Body of pancreas (tissue), 4 donors: ENCODE results near the gene SIRPA.

Experiments
- POLR2A ChIP-seq, 3 donors: fragments of 450-650 bp; IDR thresholded peaks; one replicate each; pipeline ENCODE4 v1.6.1; 2016; ENCODE audit warnings: antibody characterized with exemption in 3 of 3, mild to moderate bottlenecking in 2 of 3
- TF ChIP-seq, protein P1 (sequence below), 7 experiments: fragments of 450-650 bp in 4 of 7; fragments of 200-600 bp in 3 of 7; sonication (generic) in 3 of 7; IDR thresholded peaks; one replicate each; pipeline ENCODE4 v1.5.1; 2016 to 2019; ENCODE audit warnings: antibody characterized with exemption in 7 of 7

DNA sequence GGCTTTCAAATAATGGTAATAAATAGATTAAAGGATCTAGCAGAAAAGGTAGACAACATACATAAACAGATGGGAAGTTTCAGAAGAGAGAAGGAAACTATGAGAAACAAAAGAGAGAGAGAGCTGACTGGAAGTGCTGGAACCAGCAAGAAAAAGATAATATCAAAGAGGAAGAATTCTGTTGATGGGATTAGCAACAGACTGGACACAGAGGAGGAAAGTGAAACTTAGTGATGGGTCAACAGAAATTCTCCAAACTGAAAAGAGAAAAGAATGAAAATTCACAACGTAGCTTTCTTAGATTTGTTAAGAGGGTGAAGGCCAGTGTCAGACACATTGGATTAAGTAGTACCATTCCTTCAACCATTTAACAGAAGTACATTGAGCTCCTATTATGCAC is 48.3 kb upstream of the SIRPA start:
- no peak for TF ChIP-seq POLR2A (IDR thresholded peaks at IDR 0.05)
- TF ChIP-seq, protein P1, sequence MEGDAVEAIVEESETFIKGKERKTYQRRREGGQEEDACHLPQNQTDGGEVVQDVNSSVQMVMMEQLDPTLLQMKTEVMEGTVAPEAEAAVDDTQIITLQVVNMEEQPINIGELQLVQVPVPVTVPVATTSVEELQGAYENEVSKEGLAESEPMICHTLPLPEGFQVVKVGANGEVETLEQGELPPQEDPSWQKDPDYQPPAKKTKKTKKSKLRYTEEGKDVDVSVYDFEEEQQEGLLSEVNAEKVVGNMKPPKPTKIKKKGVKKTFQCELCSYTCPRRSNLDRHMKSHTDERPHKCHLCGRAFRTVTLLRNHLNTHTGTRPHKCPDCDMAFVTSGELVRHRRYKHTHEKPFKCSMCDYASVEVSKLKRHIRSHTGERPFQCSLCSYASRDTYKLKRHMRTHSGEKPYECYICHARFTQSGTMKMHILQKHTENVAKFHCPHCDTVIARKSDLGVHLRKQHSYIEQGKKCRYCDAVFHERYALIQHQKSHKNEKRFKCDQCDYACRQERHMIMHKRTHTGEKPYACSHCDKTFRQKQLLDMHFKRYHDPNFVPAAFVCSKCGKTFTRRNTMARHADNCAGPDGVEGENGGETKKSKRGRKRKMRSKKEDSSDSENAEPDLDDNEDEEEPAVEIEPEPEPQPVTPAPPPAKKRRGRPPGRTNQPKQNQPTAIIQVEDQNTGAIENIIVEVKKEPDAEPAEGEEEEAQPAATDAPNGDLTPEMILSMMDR (IDR thresholded peaks at IDR 0.05), result no peak
